ENCODE measurements around the gene HOXA10.
A peak's percentile ranks its signal among the peaks of the same experiment; 100 is the strongest.

HOXA10 gene

DNA sequence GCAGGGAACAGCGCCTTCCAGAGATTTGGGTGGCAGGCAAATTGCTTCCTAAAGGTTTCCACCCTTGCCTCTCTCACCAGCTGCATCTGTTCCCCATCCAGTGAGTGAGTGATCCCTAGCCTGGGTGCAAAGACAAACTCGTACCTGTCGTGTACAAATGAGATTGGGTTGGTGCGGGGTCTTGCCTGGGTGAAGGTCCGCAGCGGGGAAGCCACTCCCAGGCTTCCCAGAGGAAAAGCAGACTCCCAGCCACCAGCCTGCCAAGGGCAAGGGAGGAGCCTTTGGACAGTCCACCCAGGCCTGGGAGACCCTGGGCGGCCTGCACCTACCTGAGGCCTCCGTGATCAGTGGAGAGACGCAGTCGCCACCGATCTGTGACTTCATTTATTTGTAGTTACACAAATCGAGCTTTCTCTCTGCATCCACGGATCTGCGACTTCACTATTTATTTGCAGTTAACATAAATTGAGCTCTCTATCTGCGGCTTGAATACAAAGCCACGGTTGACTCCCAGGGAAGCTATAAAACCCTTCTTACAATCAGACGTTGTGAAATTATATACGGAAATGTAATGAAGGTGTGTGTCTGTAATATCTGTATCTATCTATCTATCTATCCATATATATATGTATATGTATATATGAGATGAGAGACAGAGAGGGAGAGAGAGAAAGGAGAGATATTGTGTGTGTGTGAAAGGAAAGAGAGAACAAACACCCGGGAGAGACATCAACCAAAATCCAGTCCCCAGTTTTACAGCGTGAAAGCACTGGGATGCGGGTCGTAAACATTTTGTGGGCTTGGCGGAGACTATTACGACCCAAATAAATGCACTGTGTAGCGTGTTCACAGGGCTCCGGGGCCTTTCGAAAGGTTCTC is 14.6 kb downstream of the HOXA10 start:
- no peak overlapping the region for H3K9ac ChIP-seq (ENCODE audit: low read length)
- H3K4me3 ChIP-seq (ENCODE audit: low read length), result no peak overlapping the region

DNA sequence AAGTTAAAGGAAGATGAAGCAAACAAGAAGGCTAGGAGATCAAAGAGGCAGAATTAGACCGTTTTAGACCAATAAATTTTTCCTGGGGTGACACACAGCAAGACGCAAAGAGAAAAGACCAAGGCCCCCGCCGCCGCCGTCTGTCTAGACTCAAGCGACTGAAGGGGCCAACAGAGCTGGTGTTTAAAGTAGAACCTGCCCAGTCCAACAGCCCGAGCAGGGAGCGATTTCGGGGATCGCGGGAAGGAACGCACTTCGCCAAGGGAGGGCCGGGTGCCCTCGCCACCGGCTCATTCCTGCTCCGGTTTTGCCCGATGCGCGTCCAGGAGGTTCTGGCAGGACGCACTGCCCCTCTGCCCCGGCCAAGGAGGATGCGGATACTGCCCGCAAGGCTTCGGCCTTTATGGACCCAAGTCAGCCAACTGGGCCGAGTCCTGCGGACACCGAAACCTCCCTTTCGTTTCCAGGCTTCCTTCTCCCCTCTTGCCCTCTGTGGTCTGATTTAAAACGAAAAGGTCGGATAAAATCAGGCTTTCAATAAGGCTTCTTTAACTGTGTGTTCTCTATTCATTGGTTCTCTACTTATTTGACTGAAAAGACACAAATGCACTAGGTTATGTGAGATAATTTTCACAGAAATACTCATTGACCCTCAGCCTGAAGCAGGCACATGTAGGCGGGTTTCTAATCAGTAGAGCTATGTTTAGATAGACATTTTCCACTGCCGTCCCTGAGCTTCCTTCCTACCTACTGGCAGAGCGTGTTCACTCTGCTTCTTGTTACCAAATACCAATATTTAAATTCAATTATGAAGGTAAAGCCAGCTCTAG is 15.5 kb downstream of the HOXA10 start:
- no peak overlapping the region for H3K4me3 ChIP-seq (ENCODE audit: low read length)
- peaks cover 3% of the 10 kb centered on the region for H3K4me1 ChIP-seq (ENCODE audit: control insufficient read depth, low read depth, low read length)
- no peak overlapping the region for H3K27ac ChIP-seq (ENCODE audit: low read length)
- H3K9me3 ChIP-seq (ENCODE audit: control insufficient read depth, low read depth, low read length), result no peaks in the 10 kb centered on the region
- H3K36me3 ChIP-seq (ENCODE audit: control insufficient read depth, low read depth, low read length), result no peaks in the 10 kb centered on the region
- H3K27me3 ChIP-seq (ENCODE audit: control insufficient read depth, insufficient read depth, low read length), result peaks cover 100% of the 10 kb centered on the region
- H3K9ac ChIP-seq (ENCODE audit: low read length), result no peak overlapping the region

More for the DNA sequence above, 14.6 kb downstream of the HOXA10 start:
- no peaks in the 10 kb centered on the region for H3K36me3 ChIP-seq (ENCODE audit: control insufficient read depth, low read depth, low read length)
- H3K4me1 ChIP-seq (ENCODE audit: control insufficient read depth, low read depth, low read length), result peaks cover 3% of the 10 kb centered on the region
- no peak overlapping the region for H3K27ac ChIP-seq (ENCODE audit: low read length)
- peaks cover 100% of the 10 kb centered on the region for H3K27me3 ChIP-seq (ENCODE audit: control insufficient read depth, insufficient read depth, low read length)
- H3K9me3 ChIP-seq (ENCODE audit: control insufficient read depth, low read depth, low read length), result no peaks in the 10 kb centered on the region

DNA sequence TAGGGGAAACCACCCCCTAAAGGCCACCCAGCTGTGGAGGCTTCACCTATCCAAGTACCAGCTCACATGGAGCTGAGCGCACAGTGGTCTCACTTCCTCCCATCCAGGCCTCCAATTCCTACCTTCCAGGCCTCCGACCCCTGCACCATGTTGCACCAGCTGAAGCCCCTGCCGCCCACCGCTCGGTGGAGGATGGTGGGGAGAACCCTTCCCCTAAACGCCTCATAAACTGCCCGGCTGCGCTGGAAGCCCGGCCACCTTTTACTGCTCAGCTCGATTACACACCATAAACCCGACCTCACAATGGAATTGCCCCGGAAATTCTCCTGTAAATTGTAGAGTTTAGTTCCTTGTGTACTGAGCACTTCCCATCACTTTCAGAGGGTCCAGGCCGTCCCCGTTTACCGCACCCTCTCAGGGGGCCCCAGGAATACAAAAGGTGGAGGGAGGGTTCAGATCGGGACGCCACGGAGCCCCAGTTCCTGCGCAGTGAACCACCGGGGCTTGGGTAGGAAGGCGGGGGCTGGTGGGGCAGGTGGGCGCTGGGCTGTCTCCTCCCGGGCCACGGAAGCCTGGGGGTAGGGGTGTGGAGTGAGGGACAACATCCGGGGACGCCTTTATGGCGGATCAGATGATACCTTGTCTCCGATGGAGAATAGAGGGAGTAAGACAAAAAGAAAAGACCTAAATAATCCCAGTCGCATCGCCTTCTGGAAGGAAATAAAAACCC is 16.3 kb downstream of the HOXA10 start:
- H3K27me3 ChIP-seq (ENCODE audit: control insufficient read depth, insufficient read depth, low read length), result peaks cover 100% of the 10 kb centered on the region
- no peak overlapping the region for H3K9ac ChIP-seq (ENCODE audit: low read length)

DNA sequence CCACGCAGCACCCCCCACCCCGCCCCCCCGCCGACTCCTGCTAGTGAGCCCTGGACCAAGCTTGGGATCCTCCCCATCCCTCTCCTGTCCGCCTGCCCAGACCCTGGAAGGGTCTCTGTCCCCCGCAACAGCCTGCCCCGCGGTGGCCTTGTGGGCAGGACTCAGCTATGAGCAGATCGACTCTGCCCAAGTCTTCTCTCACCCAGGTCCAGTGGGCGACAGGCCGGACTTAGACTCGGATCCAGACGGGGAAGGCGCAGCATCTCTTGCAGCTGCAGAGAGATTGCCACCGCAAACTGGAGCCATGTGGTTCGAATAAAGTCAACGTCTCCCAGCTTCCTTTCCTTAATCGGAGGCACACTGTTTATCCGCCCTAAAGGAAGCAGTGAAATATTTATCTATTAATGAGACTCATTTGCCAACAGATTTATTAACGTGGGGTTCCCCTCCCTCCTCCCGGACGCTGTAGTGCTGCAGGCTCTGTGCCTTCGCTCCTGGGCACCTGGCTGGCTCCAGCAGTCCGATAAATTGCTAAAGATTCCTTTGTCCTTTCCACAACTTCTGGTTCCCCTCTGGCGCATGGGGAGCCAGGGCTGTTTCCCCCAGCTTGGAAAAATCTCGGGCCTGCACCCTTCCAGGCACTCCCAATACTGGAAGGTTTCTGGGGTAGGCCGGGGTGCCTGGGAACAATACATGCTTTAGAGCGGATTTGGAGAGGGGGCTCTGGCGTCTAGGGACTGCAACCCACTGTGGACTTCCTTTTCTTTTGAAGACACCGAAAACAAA is 17.0 kb downstream of the HOXA10 start:
- Histone ChIP-seq H3K36me3 (ENCODE audit: control insufficient read depth, low read depth, low read length) (no peaks in the 10 kb centered on the region), H3K9ac (ENCODE audit: low read length) (no peak overlapping the region), H3K27me3 (ENCODE audit: control insufficient read depth, insufficient read depth, low read length) (peaks cover 100% of the 10 kb centered on the region), H3K4me1 (ENCODE audit: control insufficient read depth, low read depth, low read length) (peaks cover 3% of the 10 kb centered on the region), H3K4me3 (ENCODE audit: low read length) (no peak overlapping the region), H3K27ac (ENCODE audit: low read length) (no peak overlapping the region), H3K9me3 (ENCODE audit: control insufficient read depth, low read depth, low read length) (no peaks in the 10 kb centered on the region)

More for the DNA sequence above, 16.3 kb downstream of the HOXA10 start:
- Histone ChIP-seq H3K9me3 (ENCODE audit: control insufficient read depth, low read depth, low read length) (no peaks in the 10 kb centered on the region), H3K27ac (ENCODE audit: low read length) (no peak overlapping the region), H3K4me1 (ENCODE audit: control insufficient read depth, low read depth, low read length) (peaks cover 3% of the 10 kb centered on the region), H3K36me3 (ENCODE audit: control insufficient read depth, low read depth, low read length) (no peaks in the 10 kb centered on the region), H3K4me3 (ENCODE audit: low read length) (no peak overlapping the region)

DNA sequence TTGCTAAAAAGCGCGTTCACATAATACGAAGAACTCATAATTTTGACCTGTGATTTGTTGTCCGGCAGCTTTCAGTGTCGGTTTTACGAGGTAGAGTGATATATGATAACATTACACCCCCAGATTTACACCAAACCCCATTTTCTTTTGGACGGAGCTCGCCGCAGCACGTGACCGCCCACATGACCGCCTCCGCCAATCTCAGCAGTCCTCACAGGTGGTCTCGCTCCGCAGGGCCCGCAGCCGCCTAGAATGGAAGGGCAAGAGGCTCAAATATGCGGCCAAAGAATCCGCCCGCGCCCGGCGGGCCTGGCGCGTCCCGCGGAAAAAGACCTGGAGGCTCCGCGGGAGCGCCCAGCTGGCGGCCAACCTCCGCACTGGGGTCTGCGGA is 17.6 kb downstream of the HOXA10 start, which contains the start of gene HOXA7:
HOXA7 (minus strand) TSS at position 168 of the 391 bp plus-strand sequence; CDS start at position 38, 130 bp downstream.
- no peak within 1 kb of the TSS for H3K27ac ChIP-seq (ENCODE audit: low read length)
- H3K27me3 ChIP-seq (ENCODE audit: control insufficient read depth, insufficient read depth, low read length), result peaks cover 100% of the 10 kb centered on the region
- H3K36me3 ChIP-seq (ENCODE audit: control insufficient read depth, low read depth, low read length), result no peaks in the 10 kb centered on the region
- peak within 1 kb of the TSS; percentile 51 for H3K4me3 ChIP-seq (ENCODE audit: low read length)
- H3K9ac ChIP-seq (ENCODE audit: low read length), result no peak within 1 kb of the TSS
- no peaks in the 10 kb centered on the region for H3K9me3 ChIP-seq (ENCODE audit: control insufficient read depth, low read depth, low read length)
- peaks cover 3% of the 10 kb centered on the region for H3K4me1 ChIP-seq (ENCODE audit: control insufficient read depth, low read depth, low read length)

DNA sequence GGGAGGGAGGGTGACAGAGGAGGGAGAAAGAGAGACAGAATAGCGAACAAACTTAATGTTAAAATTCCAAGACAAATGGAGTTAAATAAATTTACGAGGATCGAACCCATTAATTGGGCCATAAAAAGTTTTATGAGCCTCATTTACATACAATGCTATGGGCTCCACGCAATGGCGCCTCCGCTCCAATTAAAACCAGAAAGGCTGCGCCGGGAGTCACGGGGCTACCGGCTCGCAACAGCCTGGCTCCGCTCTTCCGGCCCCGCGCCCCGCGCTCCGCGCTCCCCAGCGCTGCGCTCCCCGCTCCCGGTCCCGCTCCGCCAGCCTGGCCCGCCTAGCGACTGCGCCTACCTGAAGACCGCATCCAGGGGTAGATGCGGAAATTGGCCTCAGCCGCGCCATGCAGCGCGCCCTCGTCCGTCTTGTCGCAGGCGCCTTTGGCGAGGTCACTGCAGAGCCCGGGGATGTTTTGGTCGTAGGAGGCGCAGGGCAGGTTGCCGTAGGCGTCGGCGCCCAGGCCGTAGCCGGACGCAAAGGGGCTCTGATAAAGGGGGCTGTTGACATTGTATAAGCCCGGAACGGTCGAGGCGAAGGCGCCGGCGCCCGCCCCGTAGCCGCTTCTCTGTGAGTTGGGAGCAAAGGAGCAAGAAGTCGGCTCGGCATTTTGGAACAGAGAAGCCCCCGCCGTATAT is 18.2 kb downstream of the HOXA10 start:
- Histone ChIP-seq H3K27ac (ENCODE audit: low read length) (no peak overlapping the region), H3K27me3 (ENCODE audit: control insufficient read depth, insufficient read depth, low read length) (peaks cover 100% of the 10 kb centered on the region), H3K9ac (ENCODE audit: low read length) (no peak overlapping the region)

DNA sequence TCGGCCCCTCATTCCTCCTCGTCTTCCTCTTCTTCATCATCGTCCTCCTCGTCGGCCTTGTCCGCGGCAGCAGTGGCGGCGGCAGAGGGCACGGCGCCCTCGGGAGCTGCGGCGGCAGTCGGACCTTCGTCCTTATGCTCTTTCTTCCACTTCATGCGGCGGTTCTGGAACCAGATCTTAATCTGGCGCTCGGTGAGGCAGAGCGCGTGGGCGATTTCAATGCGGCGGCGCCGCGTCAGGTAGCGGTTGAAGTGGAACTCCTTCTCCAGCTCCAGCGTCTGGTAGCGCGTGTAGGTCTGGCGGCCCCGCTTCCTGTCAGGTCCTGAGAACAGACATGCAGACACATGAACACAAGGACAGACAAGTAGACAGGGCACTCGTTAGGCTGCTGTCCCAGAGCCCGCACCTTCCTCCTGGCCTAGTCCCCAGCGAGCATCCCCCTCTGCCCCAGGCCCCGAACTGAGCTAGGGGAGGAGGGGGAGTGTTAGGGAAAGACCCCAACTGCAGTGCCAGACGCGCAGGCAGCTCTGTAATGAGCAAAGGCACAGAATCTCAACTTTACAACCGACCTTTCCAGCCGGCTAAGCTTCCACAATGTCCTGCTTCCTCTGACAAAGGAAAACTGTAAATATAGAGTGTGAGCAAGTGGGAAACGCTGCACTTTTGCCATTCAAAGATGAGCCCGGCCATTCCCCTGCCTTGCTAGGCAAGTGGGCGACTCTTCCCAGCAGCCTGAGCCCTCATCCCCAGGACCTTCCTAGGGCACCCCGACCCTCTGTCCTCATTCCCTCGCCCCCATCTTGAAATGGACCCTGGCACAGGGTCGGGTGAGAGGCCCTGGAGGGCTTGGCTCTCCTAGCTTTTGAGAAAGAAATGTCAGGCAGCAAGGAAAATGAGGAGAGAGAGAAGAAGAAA is 19.0 kb downstream of the HOXA10 start:
- Histone ChIP-seq H3K4me3 (ENCODE audit: low read length) (no peak overlapping the region), H3K4me1 (ENCODE audit: control insufficient read depth, low read depth, low read length) (peaks cover 3% of the 10 kb centered on the region), H3K9ac (ENCODE audit: low read length) (no peak overlapping the region), H3K27ac (ENCODE audit: low read length) (no peak overlapping the region), H3K27me3 (ENCODE audit: control insufficient read depth, insufficient read depth, low read length) (peaks cover 100% of the 10 kb centered on the region), H3K9me3 (ENCODE audit: control insufficient read depth, low read depth, low read length) (no peaks in the 10 kb centered on the region), H3K36me3 (ENCODE audit: control insufficient read depth, low read depth, low read length) (no peaks in the 10 kb centered on the region)

More for the DNA sequence above, 18.2 kb downstream of the HOXA10 start:
- peak overlapping the region; percentile 51 for H3K4me3 ChIP-seq (ENCODE audit: low read length)
- H3K4me1 ChIP-seq (ENCODE audit: control insufficient read depth, low read depth, low read length), result peaks cover 3% of the 10 kb centered on the region
- no peaks in the 10 kb centered on the region for H3K36me3 ChIP-seq (ENCODE audit: control insufficient read depth, low read depth, low read length)
- H3K9me3 ChIP-seq (ENCODE audit: control insufficient read depth, low read depth, low read length), result no peaks in the 10 kb centered on the region

DNA sequence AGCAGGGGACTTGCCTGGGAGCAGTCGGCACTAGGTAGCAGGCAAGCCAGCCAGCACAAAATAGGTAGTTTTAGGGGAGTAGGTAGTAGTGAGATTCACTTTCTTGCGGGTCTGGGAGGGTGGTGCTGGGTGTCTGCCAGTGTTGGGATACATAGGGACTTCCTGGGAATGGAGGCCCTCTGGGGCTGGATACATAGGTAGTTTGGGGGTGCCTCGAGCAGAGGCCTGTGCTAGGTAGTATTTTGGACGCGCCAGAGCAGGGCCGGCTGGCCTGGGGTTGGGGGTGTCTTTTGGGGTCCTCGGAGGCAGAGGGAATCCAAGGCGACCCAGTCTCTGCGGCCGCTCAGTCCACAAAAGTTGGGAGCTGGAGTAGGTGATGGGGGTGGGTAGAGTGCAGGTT is 19.8 kb downstream of the HOXA10 start:
- no peak overlapping the region for H3K4me3 ChIP-seq (ENCODE audit: low read length)
- H3K27me3 ChIP-seq (ENCODE audit: control insufficient read depth, insufficient read depth, low read length), result peaks cover 100% of the 10 kb centered on the region
- H3K4me1 ChIP-seq (ENCODE audit: control insufficient read depth, low read depth, low read length), result peaks cover 3% of the 10 kb centered on the region
- no peak overlapping the region for H3K27ac ChIP-seq (ENCODE audit: low read length)
- no peaks in the 10 kb centered on the region for H3K36me3 ChIP-seq (ENCODE audit: control insufficient read depth, low read depth, low read length)
- no peaks in the 10 kb centered on the region for H3K9me3 ChIP-seq (ENCODE audit: control insufficient read depth, low read depth, low read length)
- no peak overlapping the region for H3K9ac ChIP-seq (ENCODE audit: low read length)

DNA sequence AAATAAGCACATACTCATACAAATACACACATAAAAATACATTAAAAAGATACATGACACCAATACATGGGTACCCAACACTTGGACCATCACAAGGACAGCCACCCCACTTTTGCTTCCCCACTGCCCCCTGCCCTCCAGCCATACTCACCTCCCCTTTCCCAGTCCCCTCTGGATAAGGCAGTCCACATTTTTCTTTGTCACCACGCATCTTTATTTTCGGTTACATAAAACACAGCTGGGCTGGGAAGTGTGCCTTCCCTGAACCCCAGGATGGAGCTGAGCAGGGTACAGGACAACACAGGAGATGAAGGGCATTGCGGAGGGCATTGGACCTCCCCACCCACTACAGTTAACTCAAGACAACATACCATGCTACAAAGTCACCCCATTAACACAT is 20.6 kb downstream of the HOXA10 start:
- H3K36me3 ChIP-seq (ENCODE audit: control insufficient read depth, low read depth, low read length), result no peaks in the 10 kb centered on the region
- no peaks in the 10 kb centered on the region for H3K9me3 ChIP-seq (ENCODE audit: control insufficient read depth, low read depth, low read length)
- H3K4me3 ChIP-seq (ENCODE audit: low read length), result no peak overlapping the region
- H3K4me1 ChIP-seq (ENCODE audit: control insufficient read depth, low read depth, low read length), result peaks cover 3% of the 10 kb centered on the region
- no peak overlapping the region for H3K9ac ChIP-seq (ENCODE audit: low read length)
- H3K27ac ChIP-seq (ENCODE audit: low read length), result no peak overlapping the region
- H3K27me3 ChIP-seq (ENCODE audit: control insufficient read depth, insufficient read depth, low read length), result peaks cover 100% of the 10 kb centered on the region

Measured in iPS-18a (cell line).